Activated naive CD8-positive, alpha-beta T cell (primary cell): ENCODE data around the gene SEMA6D.

ENCODE experiments used
- H3K27ac Mint-ChIP-seq: one replicate; pipeline ENCODE4 v1.8.0; 2021; ENCODE audit warnings: mixed read lengths
- H3K27me3 Mint-ChIP-seq: one replicate; pipeline ENCODE4 v1.8.0; 2021; ENCODE audit warnings: mixed read lengths
- H3K36me3 Mint-ChIP-seq: one replicate; pipeline ENCODE4 v1.8.0; 2021; ENCODE audit warnings: mixed read lengths
- H3K4me1 Mint-ChIP-seq: one replicate; pipeline ENCODE4 v1.8.0; 2021; ENCODE audit warnings: low read depth, mixed read lengths
- H3K4me3 Mint-ChIP-seq: one replicate; pipeline ENCODE4 v1.8.0; 2021; ENCODE audit warnings: mild to moderate bottlenecking, mixed read lengths
- H3K9me3 Mint-ChIP-seq: one replicate; pipeline ENCODE4 v1.8.0; 2021; ENCODE audit warnings: low read depth, mixed read lengths

Gene SEMA6D

GRCh38 chr15:47743886-47744285 is 26.6 kb downstream of the SEMA6D start:
- no peak overlapping the region for H3K27ac Mint-ChIP-seq
- H3K36me3 Mint-ChIP-seq = no peaks in the 10 kb centered on the region
- H3K9me3 Mint-ChIP-seq = no peaks in the 10 kb centered on the region
- no peak overlapping the region for H3K4me3 Mint-ChIP-seq
- H3K27me3 Mint-ChIP-seq = no peaks in the 10 kb centered on the region
- H3K4me1 Mint-ChIP-seq = no peaks in the 10 kb centered on the region

- Mint-ChIP-seq H3K27me3 (no peaks in the 10 kb centered on the region), H3K36me3 (no peaks in the 10 kb centered on the region), H3K9me3 (no peaks in the 10 kb centered on the region), H3K4me3 (no peak overlapping the region), H3K27ac (no peak overlapping the region), H3K4me1 (no peaks in the 10 kb centered on the region)
Measured at GRCh38 chr15:47744496-47744895, 27.2 kb downstream of the SEMA6D start.

GRCh38 chr15:47744973-47745372 is 27.7 kb downstream of the SEMA6D start:
- Mint-ChIP-seq H3K27ac (no peak overlapping the region), H3K36me3 (no peaks in the 10 kb centered on the region), H3K4me3 (no peak overlapping the region), H3K9me3 (no peaks in the 10 kb centered on the region), H3K27me3 (no peaks in the 10 kb centered on the region), H3K4me1 (no peaks in the 10 kb centered on the region)

- no peaks in the 10 kb centered on the region for H3K9me3 Mint-ChIP-seq
- no peaks in the 10 kb centered on the region for H3K27me3 Mint-ChIP-seq
- H3K4me1 Mint-ChIP-seq = no peaks in the 10 kb centered on the region
- H3K4me3 Mint-ChIP-seq = no peak overlapping the region
- no peak overlapping the region for H3K27ac Mint-ChIP-seq
- no peaks in the 10 kb centered on the region for H3K36me3 Mint-ChIP-seq
Measured at GRCh38 chr15:47746516-47746915, 29.2 kb downstream of the SEMA6D start.

GRCh38 chr15:47750030-47750739 is 32.9 kb downstream of the SEMA6D start:
- Mint-ChIP-seq H3K9me3 (peaks cover 12% of the 10 kb centered on the region), H3K4me1 (no peaks in the 10 kb centered on the region), H3K36me3 (no peaks in the 10 kb centered on the region), H3K4me3 (no peak overlapping the region), H3K27me3 (no peaks in the 10 kb centered on the region), H3K27ac (no peak overlapping the region)

- H3K27me3 Mint-ChIP-seq = no peaks in the 10 kb centered on the region
Measured at GRCh38 chr15:47750740-47751262, 33.5 kb downstream of the SEMA6D start.

GRCh38 chr15:47753591-47753990 is 36.3 kb downstream of the SEMA6D start:
- Mint-ChIP-seq H3K9me3 (peaks cover 12% of the 10 kb centered on the region), H3K27ac (no peak overlapping the region), H3K4me1 (no peaks in the 10 kb centered on the region), H3K36me3 (no peaks in the 10 kb centered on the region), H3K27me3 (no peaks in the 10 kb centered on the region), H3K4me3 (no peak overlapping the region)

More at GRCh38 chr15:47750740-47751262, 33.5 kb downstream of the SEMA6D start:
- Mint-ChIP-seq H3K36me3 (no peaks in the 10 kb centered on the region), H3K9me3 (peaks cover 12% of the 10 kb centered on the region), H3K4me1 (no peaks in the 10 kb centered on the region), H3K4me3 (no peak overlapping the region), H3K27ac (no peak overlapping the region)

GRCh38 chr15:47754312-47754711 is 37.0 kb downstream of the SEMA6D start:
- Mint-ChIP-seq H3K4me3 (no peak overlapping the region), H3K27me3 (no peaks in the 10 kb centered on the region), H3K36me3 (no peaks in the 10 kb centered on the region), H3K4me1 (no peaks in the 10 kb centered on the region), H3K9me3 (peaks cover 12% of the 10 kb centered on the region), H3K27ac (no peak overlapping the region)

- H3K27me3 Mint-ChIP-seq = no peaks in the 10 kb centered on the region
- no peak overlapping the region for H3K27ac Mint-ChIP-seq
- no peaks in the 10 kb centered on the region for H3K36me3 Mint-ChIP-seq
- H3K4me3 Mint-ChIP-seq = no peak overlapping the region
- H3K9me3 Mint-ChIP-seq = peaks cover 12% of the 10 kb centered on the region
- no peaks in the 10 kb centered on the region for H3K4me1 Mint-ChIP-seq
Measured at GRCh38 chr15:47755941-47756340, 38.6 kb downstream of the SEMA6D start.

- Mint-ChIP-seq H3K27ac (no peak overlapping the region), H3K9me3 (peaks cover 18% of the 10 kb centered on the region), H3K36me3 (no peaks in the 10 kb centered on the region)
Measured at GRCh38 chr15:47756872-47757271, 39.6 kb downstream of the SEMA6D start.

GRCh38 chr15:47757331-47757730 is 40.0 kb downstream of the SEMA6D start:
- Mint-ChIP-seq H3K4me1 (no peaks in the 10 kb centered on the region), H3K9me3 (peaks cover 17% of the 10 kb centered on the region), H3K4me3 (no peak overlapping the region), H3K27me3 (no peaks in the 10 kb centered on the region), H3K27ac (no peak overlapping the region), H3K36me3 (no peaks in the 10 kb centered on the region)

More at GRCh38 chr15:47756872-47757271, 39.6 kb downstream of the SEMA6D start:
- Mint-ChIP-seq H3K4me1 (no peaks in the 10 kb centered on the region), H3K4me3 (no peak overlapping the region), H3K27me3 (no peaks in the 10 kb centered on the region)

GRCh38 chr15:47762621-47763020 is 45.3 kb downstream of the SEMA6D start:
- peaks cover 2% of the 10 kb centered on the region for H3K27me3 Mint-ChIP-seq
- H3K36me3 Mint-ChIP-seq = no peaks in the 10 kb centered on the region
- H3K27ac Mint-ChIP-seq = no peak overlapping the region
- H3K9me3 Mint-ChIP-seq = peaks cover 8% of the 10 kb centered on the region
- H3K4me1 Mint-ChIP-seq = no peaks in the 10 kb centered on the region
- H3K4me3 Mint-ChIP-seq = no peak overlapping the region

GRCh38 chr15:47764666-47765065 is 47.4 kb downstream of the SEMA6D start:
- Mint-ChIP-seq H3K9me3 (peaks cover 8% of the 10 kb centered on the region), H3K36me3 (no peaks in the 10 kb centered on the region), H3K27ac (no peak overlapping the region), H3K4me3 (no peak overlapping the region), H3K4me1 (no peaks in the 10 kb centered on the region), H3K27me3 (peaks cover 2% of the 10 kb centered on the region)

- peaks cover 4% of the 10 kb centered on the region for H3K27me3 Mint-ChIP-seq
- no peaks in the 10 kb centered on the region for H3K36me3 Mint-ChIP-seq
- H3K27ac Mint-ChIP-seq = no peak overlapping the region
- H3K9me3 Mint-ChIP-seq = peaks cover 7% of the 10 kb centered on the region
- no peaks in the 10 kb centered on the region for H3K4me1 Mint-ChIP-seq
- H3K4me3 Mint-ChIP-seq = no peak overlapping the region
Measured at GRCh38 chr15:47766406-47766805, 49.1 kb downstream of the SEMA6D start.

- Mint-ChIP-seq H3K9me3 (peaks cover 1% of the 10 kb centered on the region), H3K4me1 (no peaks in the 10 kb centered on the region), H3K27ac (no peak overlapping the region), H3K36me3 (no peaks in the 10 kb centered on the region), H3K4me3 (no peak overlapping the region), H3K27me3 (peaks cover 4% of the 10 kb centered on the region)
Measured at GRCh38 chr15:47767035-47767434, 49.7 kb downstream of the SEMA6D start.

GRCh38 chr15:47768735-47769134 is 51.4 kb downstream of the SEMA6D start:
- no peaks in the 10 kb centered on the region for H3K36me3 Mint-ChIP-seq
- no peak overlapping the region for H3K4me3 Mint-ChIP-seq
- H3K4me1 Mint-ChIP-seq = no peaks in the 10 kb centered on the region
- H3K27ac Mint-ChIP-seq = no peak overlapping the region
- no peaks in the 10 kb centered on the region for H3K9me3 Mint-ChIP-seq
- H3K27me3 Mint-ChIP-seq = peaks cover 4% of the 10 kb centered on the region
